ENCODE measurements around the gene IL2RA. TPM values are rescaled to one million over a fixed set of nuclear protein-coding genes. Genes with fewer than 3 reads are reported as not detected.

IL2RA gene
- not detected in 2 replicates for total RNA-seq (ENCODE audit: low replicate concordance)

GRCh38 chr10:6062101-6062771 lies at the start of gene IL2RA:
Gene IL2RA (minus strand): TSS chr10:6062367. CDS start chr10:6062151, 216 bp downstream.

GRCh38 chr10:6088721-6089333 lies 26.7 kb upstream of the IL2RA start, which contains the start of gene RBM17:
Gene RBM17 (plus strand): TSS chr10:6089034. CDS start chr10:6097066, 8,032 bp downstream.

GRCh38 chr10:5977471-5978229 lies 84.5 kb downstream of the IL2RA start, which contains the start of gene IL15RA:
Gene IL15RA (minus strand): TSS chr10:5977543. CDS start chr10:5977492, 51 bp downstream.

Other genes with a start within 250 kb of the IL2RA start
- 423 and 430 TPM in 2 replicates for gene GDI2, start 248.9 kb downstream of the IL2RA start, total RNA-seq (ENCODE audit: low replicate concordance)
- gene ANKRD16, start 172.5 kb downstream of the IL2RA start, total RNA-seq (ENCODE audit: low replicate concordance), result 5.1 and 10.1 TPM in 2 replicates
- 117 and 181 TPM in 2 replicates for gene FBH1, start 172.1 kb downstream of the IL2RA start, total RNA-seq (ENCODE audit: low replicate concordance)
- 5.5 and 8.0 TPM in 2 replicates for gene IL15RA, start 84.8 kb downstream of the IL2RA start, total RNA-seq (ENCODE audit: low replicate concordance)
- gene RBM17, start 26.7 kb upstream of the IL2RA start, total RNA-seq (ENCODE audit: low replicate concordance), result 34.9 and 38.7 TPM in 2 replicates
- 21.1 and 31.0 TPM in 2 replicates for gene PFKFB3, start 140.6 kb upstream of the IL2RA start, total RNA-seq (ENCODE audit: low replicate concordance)

All from smooth muscle cell of the coronary artery (primary cell).